HG02623 (cell line): ENCODE measurements around the gene MUCL3.
"Not testable (repeated sequence)": the region's sequence is repeated elsewhere in the genome, so short reads cannot be mapped to it uniquely, and the experiment has no call there.

Source experiments
- ATAC-seq: cut with Tn5 transposase; IDR thresholded peaks from one replicate; pipeline ENCODE4 v1.9.1; 2021; ENCODE audit warnings: moderate library complexity; ENCODE audit not compliant: unreplicated experiment

MUCL3 gene

GRCh38 chr6:30940361-30940986 lies at the start of gene MUCL3:
TSS of gene MUCL3 (plus strand) at chr6:30940973. CDS start at chr6:30941000, 27 bp downstream.
- no peak for ATAC-seq

GRCh38 chr6:30891450-30891723 lies 49.4 kb upstream of the MUCL3 start:
- no peak for ATAC-seq

GRCh38 chr6:30891816-30892538 lies 48.8 kb upstream of the MUCL3 start:
- no peak for ATAC-seq

GRCh38 chr6:30893001-30893591 lies 47.7 kb upstream of the MUCL3 start:
- ATAC-seq: no peak

- ATAC-seq: no peak
These were observed 47.1 kb upstream of the MUCL3 start for GRCh38 chr6:30893666-30894065.

- no peak for ATAC-seq
These were observed 46.4 kb upstream of the MUCL3 start for GRCh38 chr6:30894381-30894780.

GRCh38 chr6:30894935-30895334 lies 45.8 kb upstream of the MUCL3 start:
- ATAC-seq: no peak

GRCh38 chr6:30895343-30895742 lies 45.4 kb upstream of the MUCL3 start:
- ATAC-seq: no peak

GRCh38 chr6:30896541-30896940 lies 44.2 kb upstream of the MUCL3 start:
- ATAC-seq: no peak

- no peak for ATAC-seq
These were observed 42.9 kb upstream of the MUCL3 start for GRCh38 chr6:30897882-30898281.

- ATAC-seq: no peak
These were observed 41.9 kb upstream of the MUCL3 start for GRCh38 chr6:30898750-30899360.

GRCh38 chr6:30900863-30901417 lies 39.8 kb upstream of the MUCL3 start:
- no peak for ATAC-seq

GRCh38 chr6:30901436-30901835 lies 39.3 kb upstream of the MUCL3 start:
- ATAC-seq: no peak

- not testable (repeated sequence) for ATAC-seq
These were observed 38.6 kb upstream of the MUCL3 start for GRCh38 chr6:30902196-30902595.

GRCh38 chr6:30902709-30903108 lies 38.1 kb upstream of the MUCL3 start:
- no peak for ATAC-seq

- ATAC-seq: no peak
These were observed 37.5 kb upstream of the MUCL3 start for GRCh38 chr6:30903236-30903635.

- ATAC-seq: not testable (repeated sequence)
These were observed 33.4 kb upstream of the MUCL3 start for GRCh38 chr6:30907290-30907757.

- ATAC-seq: peak; percentile 91
These were observed 32.8 kb upstream of the MUCL3 start, which contains the start of gene GTF2H4 for GRCh38 chr6:30907758-30908591. TSS of gene GTF2H4 (plus strand) at chr6:30908207.

- no peak for ATAC-seq
These were observed 32.1 kb upstream of the MUCL3 start for GRCh38 chr6:30908700-30909099.

GRCh38 chr6:30910473-30910872 lies 30.3 kb upstream of the MUCL3 start:
- not testable (repeated sequence) for ATAC-seq
